SK-N-SH treated with all-trans-retinoic acid at 6 μM for 48 hours (cell line): Measurements from ENCODE around the gene HERC4.

ENCODE experiments used
- ARNTL ChIP-seq: fragments of 450-650 bp; formaldehyde crosslinking; IDR thresholded peaks from 2 replicates; pipeline ENCODE4 v1.5.0; 2020; ENCODE audit warnings: low read depth, mild to moderate bottlenecking, moderate library complexity, borderline replicate concordance
- BACH2 ChIP-seq: fragments of 250-450 bp; sonication (Bioruptor Pico); IDR thresholded peaks from 2 replicates; pipeline ENCODE4 v1.9.0; 2021; ENCODE audit warnings: mild to moderate bottlenecking, borderline replicate concordance
- CREB5 ChIP-seq: fragments of 250-450 bp; sonication (Bioruptor Pico); IDR thresholded peaks from 2 replicates; pipeline ENCODE4 v1.5.1; 2020; ENCODE audit warnings: low read depth, mild to moderate bottlenecking, moderate library complexity
- CSDC2 ChIP-seq: fragments of 250-450 bp; sonication (Bioruptor Pico); IDR thresholded peaks from 2 replicates; pipeline ENCODE4 v1.5.0; 2020; ENCODE audit warnings: mild to moderate bottlenecking, moderate library complexity
- GLIS3 ChIP-seq: fragments of 250-450 bp; sonication (Bioruptor Pico); IDR thresholded peaks from 2 replicates; pipeline ENCODE4 v1.5.0; 2020; ENCODE audit warnings: mild to moderate bottlenecking, moderate library complexity
- ISL1 ChIP-seq: fragments of 250-450 bp; sonication (Bioruptor Pico); IDR thresholded peaks from 2 replicates; pipeline ENCODE4 v2.1.2; 2022; ENCODE audit warnings: mild to moderate bottlenecking, moderate library complexity
- OSR1 ChIP-seq: fragments of 250-450 bp; sonication (Bioruptor Pico); IDR thresholded peaks from 2 replicates; pipeline ENCODE4 v1.8.0; 2022; ENCODE audit warnings: moderate library complexity, mild to moderate bottlenecking, inconsistent platforms
- PATZ1 ChIP-seq: fragments of 250-450 bp; sonication (Bioruptor Pico); IDR thresholded peaks from 2 replicates; pipeline ENCODE4 v1.8.0; 2020; ENCODE audit warnings: mild to moderate bottlenecking, moderate library complexity, borderline replicate concordance
- RARB ChIP-seq: fragments of 250-450 bp; sonication (Bioruptor Pico); IDR thresholded peaks from 2 replicates; pipeline ENCODE4 v1.8.0; 2021; ENCODE audit warnings: mild to moderate bottlenecking, moderate library complexity
- TCF4 ChIP-seq: fragments of 250-450 bp; sonication (Bioruptor Pico); IDR thresholded peaks from 2 replicates; pipeline ENCODE4 v1.8.0; 2021; ENCODE audit warnings: mild to moderate bottlenecking, moderate library complexity, borderline replicate concordance
- TOX ChIP-seq: fragments of 250-450 bp; sonication (Bioruptor Pico); IDR thresholded peaks from 2 replicates; pipeline ENCODE4 v1.8.0; 2021; ENCODE audit warnings: mild to moderate bottlenecking, moderate library complexity, borderline replicate concordance
- ZNF565 ChIP-seq: fragments of 450-650 bp; formaldehyde crosslinking; conservative IDR thresholded peaks from 2 replicates; pipeline ENCODE4 v1.5.0; 2020; ENCODE audit warnings: low read depth, mild to moderate bottlenecking, moderate library complexity
- ZNF70 ChIP-seq: fragments of 450-650 bp; formaldehyde crosslinking; IDR thresholded peaks from 2 replicates; pipeline ENCODE4 v1.5.0; 2020; ENCODE audit warnings: mild to moderate bottlenecking, moderate library complexity

- no peak for TF ChIP-seq RARB (CRISPR knock-in tag)
- no peak for TF ChIP-seq ZNF70 (CRISPR knock-in tag)
- no peak for TF ChIP-seq TOX (CRISPR knock-in tag)
- no peak for TF ChIP-seq GLIS3
- no peak for TF ChIP-seq BACH2
- no peak for TF ChIP-seq CSDC2 (CRISPR knock-in tag)
- no peak for TF ChIP-seq OSR1 (CRISPR knock-in tag)
- TF ChIP-seq TCF4 (CRISPR knock-in tag): no peak
- TF ChIP-seq ARNTL (CRISPR knock-in tag): no peak
- no peak for TF ChIP-seq PATZ1 (CRISPR knock-in tag)
- TF ChIP-seq CREB5 (CRISPR knock-in tag): no peak
- TF ChIP-seq ZNF565: no peak
- no peak for TF ChIP-seq ISL1 (CRISPR knock-in tag)
These were observed 13.7 kb upstream of the HERC4 start for GRCh38 chr10:68088740-68089139.
